ENCODE measurements around the gene COL4A4.
"Not testable (repeated sequence)": the region's sequence is repeated elsewhere in the genome, so short reads cannot be mapped to it uniquely, and the experiment has no call there.

COL4A4 gene

GRCh38 chr2:227079726-227080125 is 84.3 kb downstream of the COL4A4 start:
- Histone ChIP-seq H3K36me3 (ENCODE audit: insufficient read depth, low read length) (no peaks in the 10 kb centered on the region), H3K4me1 (ENCODE audit: insufficient read depth, low read length) (no peaks in the 10 kb centered on the region), H3K27me3 (ENCODE audit: insufficient read depth, low read length) (no peaks in the 10 kb centered on the region), H3K4me3 (ENCODE audit: low read length) (no peak overlapping the region), H3K9me3 (ENCODE audit: low read length) (no peaks in the 10 kb centered on the region), H2AFZ (ENCODE audit: low read depth, low read length) (no peak overlapping the region)

GRCh38 chr2:227065065-227065464 is 98.9 kb downstream of the COL4A4 start:
- H3K27me3 ChIP-seq (ENCODE audit: insufficient read depth, low read length); H2AFZ ChIP-seq (ENCODE audit: low read depth, low read length); H3K4me3 ChIP-seq (ENCODE audit: low read length); H3K4me1 ChIP-seq (ENCODE audit: insufficient read depth, low read length); H3K9me3 ChIP-seq (ENCODE audit: low read length); H3K36me3 ChIP-seq (ENCODE audit: insufficient read depth, low read length): not testable (repeated sequence)

- no peaks in the 10 kb centered on the region for H3K9me3 ChIP-seq (ENCODE audit: low read length)
- H3K4me3 ChIP-seq (ENCODE audit: low read length) = no peak overlapping the region
- H2AFZ ChIP-seq (ENCODE audit: low read depth, low read length) = no peak overlapping the region
- no peaks in the 10 kb centered on the region for H3K4me1 ChIP-seq (ENCODE audit: insufficient read depth, low read length)
- no peaks in the 10 kb centered on the region for H3K27me3 ChIP-seq (ENCODE audit: insufficient read depth, low read length)
- H3K36me3 ChIP-seq (ENCODE audit: insufficient read depth, low read length) = no peaks in the 10 kb centered on the region
Observed at GRCh38 chr2:227058888-227059399, 105.1 kb downstream of the COL4A4 start.

GRCh38 chr2:227057743-227058447 is 106.1 kb downstream of the COL4A4 start:
- no peak overlapping the region for H3K4me3 ChIP-seq (ENCODE audit: low read length)
- H3K4me1 ChIP-seq (ENCODE audit: insufficient read depth, low read length) = no peaks in the 10 kb centered on the region
- no peaks in the 10 kb centered on the region for H3K36me3 ChIP-seq (ENCODE audit: insufficient read depth, low read length)
- no peaks in the 10 kb centered on the region for H3K27me3 ChIP-seq (ENCODE audit: insufficient read depth, low read length)
- H2AFZ ChIP-seq (ENCODE audit: low read depth, low read length) = no peak overlapping the region
- H3K9me3 ChIP-seq (ENCODE audit: low read length) = no peaks in the 10 kb centered on the region

- Histone ChIP-seq H3K27me3 (ENCODE audit: insufficient read depth, low read length) (no peaks in the 10 kb centered on the region), H3K4me3 (ENCODE audit: low read length) (no peak overlapping the region), H3K4me1 (ENCODE audit: insufficient read depth, low read length) (no peaks in the 10 kb centered on the region), H3K36me3 (ENCODE audit: insufficient read depth, low read length) (no peaks in the 10 kb centered on the region), H3K9me3 (ENCODE audit: low read length) (no peaks in the 10 kb centered on the region), H2AFZ (ENCODE audit: low read depth, low read length) (no peak overlapping the region)
Observed at GRCh38 chr2:227057060-227057459, 106.9 kb downstream of the COL4A4 start.

- Histone ChIP-seq H2AFZ (ENCODE audit: low read depth, low read length) (no peak overlapping the region), H3K9me3 (ENCODE audit: low read length) (no peaks in the 10 kb centered on the region), H3K4me1 (ENCODE audit: insufficient read depth, low read length) (no peaks in the 10 kb centered on the region), H3K4me3 (ENCODE audit: low read length) (no peak overlapping the region), H3K27me3 (ENCODE audit: insufficient read depth, low read length) (no peaks in the 10 kb centered on the region), H3K36me3 (ENCODE audit: insufficient read depth, low read length) (no peaks in the 10 kb centered on the region)
Observed at GRCh38 chr2:227054006-227054405, 110.0 kb downstream of the COL4A4 start.

GRCh38 chr2:227052879-227053278 is 111.1 kb downstream of the COL4A4 start:
- no peaks in the 10 kb centered on the region for H3K36me3 ChIP-seq (ENCODE audit: insufficient read depth, low read length)
- no peaks in the 10 kb centered on the region for H3K9me3 ChIP-seq (ENCODE audit: low read length)
- H2AFZ ChIP-seq (ENCODE audit: low read depth, low read length) = no peak overlapping the region
- no peak overlapping the region for H3K4me3 ChIP-seq (ENCODE audit: low read length)
- H3K27me3 ChIP-seq (ENCODE audit: insufficient read depth, low read length) = no peaks in the 10 kb centered on the region
- no peaks in the 10 kb centered on the region for H3K4me1 ChIP-seq (ENCODE audit: insufficient read depth, low read length)

- Histone ChIP-seq H3K4me1 (ENCODE audit: insufficient read depth, low read length) (no peaks in the 10 kb centered on the region), H3K9me3 (ENCODE audit: low read length) (no peaks in the 10 kb centered on the region), H2AFZ (ENCODE audit: low read depth, low read length) (no peak overlapping the region), H3K4me3 (ENCODE audit: low read length) (no peak overlapping the region), H3K27me3 (ENCODE audit: insufficient read depth, low read length) (no peaks in the 10 kb centered on the region), H3K36me3 (ENCODE audit: insufficient read depth, low read length) (no peaks in the 10 kb centered on the region)
Observed at GRCh38 chr2:227043981-227044380, 120.0 kb downstream of the COL4A4 start.

GRCh38 chr2:227038550-227039189 is 125.3 kb downstream of the COL4A4 start:
- Histone ChIP-seq H3K27me3 (ENCODE audit: insufficient read depth, low read length) (no peaks in the 10 kb centered on the region), H3K4me3 (ENCODE audit: low read length) (no peak overlapping the region), H3K4me1 (ENCODE audit: insufficient read depth, low read length) (peaks cover 7% of the 10 kb centered on the region), H3K36me3 (ENCODE audit: insufficient read depth, low read length) (no peaks in the 10 kb centered on the region), H2AFZ (ENCODE audit: low read depth, low read length) (no peak overlapping the region), H3K9me3 (ENCODE audit: low read length) (no peaks in the 10 kb centered on the region)

GRCh38 chr2:227036527-227036926 is 127.5 kb downstream of the COL4A4 start:
- Histone ChIP-seq H3K9me3 (ENCODE audit: low read length) (no peaks in the 10 kb centered on the region), H2AFZ (ENCODE audit: low read depth, low read length) (no peak overlapping the region), H3K4me3 (ENCODE audit: low read length) (no peak overlapping the region), H3K36me3 (ENCODE audit: insufficient read depth, low read length) (no peaks in the 10 kb centered on the region), H3K27me3 (ENCODE audit: insufficient read depth, low read length) (no peaks in the 10 kb centered on the region), H3K4me1 (ENCODE audit: insufficient read depth, low read length) (peaks cover 7% of the 10 kb centered on the region)

GRCh38 chr2:227035711-227036367 is 128.2 kb downstream of the COL4A4 start:
- H3K9me3 ChIP-seq (ENCODE audit: low read length) = no peaks in the 10 kb centered on the region
- H3K4me1 ChIP-seq (ENCODE audit: insufficient read depth, low read length) = peaks cover 7% of the 10 kb centered on the region
- H3K36me3 ChIP-seq (ENCODE audit: insufficient read depth, low read length) = no peaks in the 10 kb centered on the region
- no peak overlapping the region for H2AFZ ChIP-seq (ENCODE audit: low read depth, low read length)
- no peak overlapping the region for H3K4me3 ChIP-seq (ENCODE audit: low read length)
- no peaks in the 10 kb centered on the region for H3K27me3 ChIP-seq (ENCODE audit: insufficient read depth, low read length)

- Histone ChIP-seq H3K36me3 (ENCODE audit: insufficient read depth, low read length) (no peaks in the 10 kb centered on the region), H3K4me1 (ENCODE audit: insufficient read depth, low read length) (peaks cover 7% of the 10 kb centered on the region), H3K27me3 (ENCODE audit: insufficient read depth, low read length) (no peaks in the 10 kb centered on the region), H2AFZ (ENCODE audit: low read depth, low read length) (no peak overlapping the region), H3K9me3 (ENCODE audit: low read length) (no peaks in the 10 kb centered on the region), H3K4me3 (ENCODE audit: low read length) (no peak overlapping the region)
Observed at GRCh38 chr2:227033471-227034148, 130.4 kb downstream of the COL4A4 start.

GRCh38 chr2:227031379-227031778 is 132.6 kb downstream of the COL4A4 start:
- Histone ChIP-seq H3K9me3 (ENCODE audit: low read length) (no peaks in the 10 kb centered on the region), H3K27me3 (ENCODE audit: insufficient read depth, low read length) (no peaks in the 10 kb centered on the region), H3K4me1 (ENCODE audit: insufficient read depth, low read length) (peaks cover 7% of the 10 kb centered on the region), H3K36me3 (ENCODE audit: insufficient read depth, low read length) (no peaks in the 10 kb centered on the region), H2AFZ (ENCODE audit: low read depth, low read length) (no peak overlapping the region), H3K4me3 (ENCODE audit: low read length) (no peak overlapping the region)

Data from neuron (in vitro differentiated cells).